Measurements from ENCODE around the gene CXCR5. TPM values are rescaled to one million over a fixed set of nuclear protein-coding genes. Genes with fewer than 3 reads are reported as not detected.

Gene CXCR5
- total and polyA plus RNA-seq, 2 donors = 0.57 to 1.3 TPM

GRCh38 chr11:118845369-118845768, 38.3 kb upstream of the CXCR5 start:
- Histone ChIP-seq H3K4me1 (ENCODE audit: control insufficient read depth in 2 of 2, insufficient read depth in 2 of 2, low read length in 2 of 2) (peaks cover 0 to 2% of the 10 kb centered on the region in 2 donors), H3K36me3 (ENCODE audit: control insufficient read depth in 2 of 2, insufficient read depth in 2 of 2, low read length in 1 of 2) (no peaks in the 10 kb centered on the region), H3K27ac (ENCODE audit: low read depth in 1 of 2, low read length in 1 of 2) (no peak overlapping the region), H3K27me3 (ENCODE audit: control insufficient read depth in 2 of 2, insufficient read depth in 1 of 2, low read length in 1 of 2) (no peaks in the 10 kb centered on the region), H3K9me3 (ENCODE audit: control insufficient read depth in 2 of 2, insufficient read depth in 1 of 2, low read length in 1 of 2) (no peaks in the 10 kb centered on the region), H3K4me3 (ENCODE audit: low read length in 2 of 2) (no peak overlapping the region)
- DNase-seq (ENCODE audit: low read depth in 6 of 9, low spot score in 9 of 9) = no peak

- H3K9me3 ChIP-seq (ENCODE audit: control insufficient read depth in 2 of 2, insufficient read depth in 1 of 2, low read length in 1 of 2) = no peaks in the 10 kb centered on the region
- WGBS = 97% methylated on average over 3 of the region's 3 CpGs
- H3K27me3 ChIP-seq (ENCODE audit: control insufficient read depth in 2 of 2, insufficient read depth in 1 of 2, low read length in 1 of 2) = no peaks in the 10 kb centered on the region
- H3K27ac ChIP-seq (ENCODE audit: low read depth in 1 of 2, low read length in 1 of 2) = no peak overlapping the region
- no peak overlapping the region for H3K4me3 ChIP-seq (ENCODE audit: low read length in 2 of 2)
- no peaks in the 10 kb centered on the region for H3K36me3 ChIP-seq (ENCODE audit: control insufficient read depth in 2 of 2, insufficient read depth in 2 of 2, low read length in 1 of 2)
- DNase-seq (ENCODE audit: low read depth in 6 of 9, low spot score in 9 of 9) = no peak
- peaks cover 0 to 2% of the 10 kb centered on the region in 2 donors for H3K4me1 ChIP-seq (ENCODE audit: control insufficient read depth in 2 of 2, insufficient read depth in 2 of 2, low read length in 2 of 2)
These were observed 37.3 kb upstream of the CXCR5 start for GRCh38 chr11:118846181-118846935.

- H3K27ac ChIP-seq (ENCODE audit: low read depth in 1 of 2, low read length in 1 of 2) = no peak overlapping the region
- H3K27me3 ChIP-seq (ENCODE audit: control insufficient read depth in 2 of 2, insufficient read depth in 1 of 2, low read length in 1 of 2) = no peaks in the 10 kb centered on the region
These were observed 33.9 kb upstream of the CXCR5 start for GRCh38 chr11:118849825-118850224.

GRCh38 chr11:118851970-118852369, 31.7 kb upstream of the CXCR5 start:
- Histone ChIP-seq H3K4me1 (ENCODE audit: control insufficient read depth in 2 of 2, insufficient read depth in 2 of 2, low read length in 2 of 2) (peaks cover 0 to 2% of the 10 kb centered on the region in 2 donors), H3K36me3 (ENCODE audit: control insufficient read depth in 2 of 2, insufficient read depth in 2 of 2, low read length in 1 of 2) (no peaks in the 10 kb centered on the region), H3K27me3 (ENCODE audit: control insufficient read depth in 2 of 2, insufficient read depth in 1 of 2, low read length in 1 of 2) (no peaks in the 10 kb centered on the region), H3K4me3 (ENCODE audit: low read length in 2 of 2) (no peak overlapping the region), H3K9me3 (ENCODE audit: control insufficient read depth in 2 of 2, insufficient read depth in 1 of 2, low read length in 1 of 2) (no peaks in the 10 kb centered on the region), H3K27ac (ENCODE audit: low read depth in 1 of 2, low read length in 1 of 2) (no peak overlapping the region)
- DNase-seq (ENCODE audit: low read depth in 6 of 9, low spot score in 9 of 9) = no peak
- WGBS = 42% methylated on average over 3 of the region's 3 CpGs

More at GRCh38 chr11:118849825-118850224, 33.9 kb upstream of the CXCR5 start:
- no peaks in the 10 kb centered on the region for H3K9me3 ChIP-seq (ENCODE audit: control insufficient read depth in 2 of 2, insufficient read depth in 1 of 2, low read length in 1 of 2)
- peaks cover 0 to 2% of the 10 kb centered on the region in 2 donors for H3K4me1 ChIP-seq (ENCODE audit: control insufficient read depth in 2 of 2, insufficient read depth in 2 of 2, low read length in 2 of 2)
- WGBS = 96% methylated on average over 4 of the region's 4 CpGs
- no peak for DNase-seq (ENCODE audit: low read depth in 6 of 9, low spot score in 9 of 9)
- no peak overlapping the region for H3K4me3 ChIP-seq (ENCODE audit: low read length in 2 of 2)
- H3K36me3 ChIP-seq (ENCODE audit: control insufficient read depth in 2 of 2, insufficient read depth in 2 of 2, low read length in 1 of 2) = no peaks in the 10 kb centered on the region

- no peaks in the 10 kb centered on the region for H3K9me3 ChIP-seq (ENCODE audit: control insufficient read depth in 2 of 2, insufficient read depth in 1 of 2, low read length in 1 of 2)
- WGBS = 97% methylated on average over 12 of the region's 12 CpGs
- no peak overlapping the region for H3K27ac ChIP-seq (ENCODE audit: low read depth in 1 of 2, low read length in 1 of 2)
- no peaks in the 10 kb centered on the region for H3K36me3 ChIP-seq (ENCODE audit: control insufficient read depth in 2 of 2, insufficient read depth in 2 of 2, low read length in 1 of 2)
- H3K4me3 ChIP-seq (ENCODE audit: low read length in 2 of 2) = no peak overlapping the region
- peaks cover 0 to 2% of the 10 kb centered on the region in 2 donors for H3K4me1 ChIP-seq (ENCODE audit: control insufficient read depth in 2 of 2, insufficient read depth in 2 of 2, low read length in 2 of 2)
- DNase-seq (ENCODE audit: low read depth in 6 of 9, low spot score in 9 of 9) = no peak
- no peaks in the 10 kb centered on the region for H3K27me3 ChIP-seq (ENCODE audit: control insufficient read depth in 2 of 2, insufficient read depth in 1 of 2, low read length in 1 of 2)
These were observed 30.0 kb upstream of the CXCR5 start for GRCh38 chr11:118853678-118854077.

GRCh38 chr11:118856314-118856713, 27.4 kb upstream of the CXCR5 start:
- no peaks in the 10 kb centered on the region for H3K9me3 ChIP-seq (ENCODE audit: control insufficient read depth in 2 of 2, insufficient read depth in 1 of 2, low read length in 1 of 2)
- H3K36me3 ChIP-seq (ENCODE audit: control insufficient read depth in 2 of 2, insufficient read depth in 2 of 2, low read length in 1 of 2) = no peaks in the 10 kb centered on the region
- DNase-seq (ENCODE audit: low read depth in 6 of 9, low spot score in 9 of 9) = no peak
- H3K27ac ChIP-seq (ENCODE audit: low read depth in 1 of 2, low read length in 1 of 2) = no peak overlapping the region
- WGBS = 85% methylated on average over 4 of the region's 4 CpGs
- no peak overlapping the region for H3K4me3 ChIP-seq (ENCODE audit: low read length in 2 of 2)
- H3K4me1 ChIP-seq (ENCODE audit: control insufficient read depth in 2 of 2, insufficient read depth in 2 of 2, low read length in 2 of 2) = no peaks in the 10 kb centered on the region
- H3K27me3 ChIP-seq (ENCODE audit: control insufficient read depth in 2 of 2, insufficient read depth in 1 of 2, low read length in 1 of 2) = no peaks in the 10 kb centered on the region

- Histone ChIP-seq H3K4me1 (ENCODE audit: control insufficient read depth in 2 of 2, insufficient read depth in 2 of 2, low read length in 2 of 2) (no peaks in the 10 kb centered on the region), H3K4me3 (ENCODE audit: low read length in 2 of 2) (no peak overlapping the region), H3K27ac (ENCODE audit: low read depth in 1 of 2, low read length in 1 of 2) (no peak overlapping the region), H3K9me3 (ENCODE audit: control insufficient read depth in 2 of 2, insufficient read depth in 1 of 2, low read length in 1 of 2) (no peaks in the 10 kb centered on the region), H3K27me3 (ENCODE audit: control insufficient read depth in 2 of 2, insufficient read depth in 1 of 2, low read length in 1 of 2) (no peaks in the 10 kb centered on the region), H3K36me3 (ENCODE audit: control insufficient read depth in 2 of 2, insufficient read depth in 2 of 2, low read length in 1 of 2) (no peaks in the 10 kb centered on the region)
- no peak for DNase-seq (ENCODE audit: low read depth in 6 of 9, low spot score in 9 of 9)
- 95% methylated on average over 5 of the region's 5 CpGs for WGBS
These were observed 26.3 kb upstream of the CXCR5 start for GRCh38 chr11:118857385-118857784.

- H3K36me3 ChIP-seq (ENCODE audit: control insufficient read depth in 2 of 2, insufficient read depth in 2 of 2, low read length in 1 of 2) = no peaks in the 10 kb centered on the region
- no peaks in the 10 kb centered on the region for H3K9me3 ChIP-seq (ENCODE audit: control insufficient read depth in 2 of 2, insufficient read depth in 1 of 2, low read length in 1 of 2)
- H3K27me3 ChIP-seq (ENCODE audit: control insufficient read depth in 2 of 2, insufficient read depth in 1 of 2, low read length in 1 of 2) = no peaks in the 10 kb centered on the region
- H3K4me1 ChIP-seq (ENCODE audit: control insufficient read depth in 2 of 2, insufficient read depth in 2 of 2, low read length in 2 of 2) = no peaks in the 10 kb centered on the region
- no peak for DNase-seq (ENCODE audit: low read depth in 6 of 9, low spot score in 9 of 9)
- H3K27ac ChIP-seq (ENCODE audit: low read depth in 1 of 2, low read length in 1 of 2) = no peak overlapping the region
- no peak overlapping the region for H3K4me3 ChIP-seq (ENCODE audit: low read length in 2 of 2)
- WGBS = 86% methylated on average over 4 of the region's 4 CpGs
These were observed 23.7 kb upstream of the CXCR5 start for GRCh38 chr11:118859973-118860372.

GRCh38 chr11:118868659-118869058, 15.0 kb upstream of the CXCR5 start:
- Histone ChIP-seq H3K9me3 (ENCODE audit: control insufficient read depth in 2 of 2, insufficient read depth in 1 of 2, low read length in 1 of 2) (no peaks in the 10 kb centered on the region), H3K4me3 (ENCODE audit: low read length in 2 of 2) (no peak overlapping the region), H3K4me1 (ENCODE audit: control insufficient read depth in 2 of 2, insufficient read depth in 2 of 2, low read length in 2 of 2) (peaks cover 19 to 37% of the 10 kb centered on the region in 2 donors), H3K27me3 (ENCODE audit: control insufficient read depth in 2 of 2, insufficient read depth in 1 of 2, low read length in 1 of 2) (no peaks in the 10 kb centered on the region), H3K27ac (ENCODE audit: low read depth in 1 of 2, low read length in 1 of 2) (peak overlapping the region in 1 of 2 donors; percentile 47), H3K36me3 (ENCODE audit: control insufficient read depth in 2 of 2, insufficient read depth in 2 of 2, low read length in 1 of 2) (no peaks in the 10 kb centered on the region)
- 91% methylated on average over 2 of the region's 2 CpGs for WGBS
- no peak for DNase-seq (ENCODE audit: low read depth in 6 of 9, low spot score in 9 of 9)
